Adipocyte (in vitro differentiated cells): ENCODE data around the gene CPNE8.

Experiments used
- DNase-seq: peaks from one replicate; pipeline ENCODE4 v3.0.0-alpha.2; 2015; ENCODE audit warnings: low read depth
- H3K27me3 ChIP-seq: replicated peaks from 2 replicates; pipeline ENCODE4 v1.7.0; 2013; ENCODE audit warnings: mild to moderate bottlenecking, low read length, moderate library complexity; ENCODE audit not compliant: control insufficient read depth, insufficient read depth
- H3K36me3 ChIP-seq: 2 replicates; pipeline ENCODE4 v1.7.0; 2013; ENCODE audit warnings: low read length, mild to moderate bottlenecking, moderate library complexity; ENCODE audit not compliant: control insufficient read depth, insufficient read depth, severe bottlenecking
- H3K4me1 ChIP-seq: 2 replicates; pipeline ENCODE4 v1.7.0; 2013; ENCODE audit warnings: mild to moderate bottlenecking, low read length, moderate library complexity; ENCODE audit not compliant: control insufficient read depth, insufficient read depth
- H3K4me3 ChIP-seq: 2 replicates; pipeline ENCODE4 v1.7.0; 2013; ENCODE audit warnings: mild to moderate bottlenecking, low read length, moderate library complexity
- H3K9ac ChIP-seq: 2 replicates; pipeline ENCODE4 v1.7.0; 2013; ENCODE audit warnings: mild to moderate bottlenecking, low read length, moderate library complexity
- H3K9me3 ChIP-seq: 2 replicates; pipeline ENCODE4 v1.7.0; 2013; ENCODE audit warnings: mild to moderate bottlenecking, low read length, moderate library complexity; ENCODE audit not compliant: control insufficient read depth

The CPNE8 gene

DNA sequence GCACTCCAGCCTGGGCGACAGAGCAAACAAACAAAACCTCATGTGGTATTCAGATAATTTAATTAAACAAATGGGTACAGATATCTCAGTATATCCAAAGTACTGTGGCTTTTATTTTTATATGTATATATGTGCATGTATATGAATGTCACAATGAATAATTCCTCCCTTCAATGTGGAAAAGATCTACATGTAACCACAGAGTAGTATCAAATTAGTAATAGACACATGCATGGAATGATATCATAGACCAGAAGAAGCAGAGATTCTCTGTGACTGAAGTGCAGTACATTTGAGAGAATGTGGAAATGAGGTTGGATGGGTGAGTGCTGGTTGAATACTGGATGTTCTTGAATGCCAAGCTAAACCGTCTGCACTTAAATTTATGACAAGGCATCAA lies 222.9 kb downstream of the CPNE8 start:
- Histone ChIP-seq H3K27me3 (no peaks in the 10 kb centered on the region), H3K4me3 (no peak overlapping the region), H3K4me1 (no peaks in the 10 kb centered on the region)

DNA sequence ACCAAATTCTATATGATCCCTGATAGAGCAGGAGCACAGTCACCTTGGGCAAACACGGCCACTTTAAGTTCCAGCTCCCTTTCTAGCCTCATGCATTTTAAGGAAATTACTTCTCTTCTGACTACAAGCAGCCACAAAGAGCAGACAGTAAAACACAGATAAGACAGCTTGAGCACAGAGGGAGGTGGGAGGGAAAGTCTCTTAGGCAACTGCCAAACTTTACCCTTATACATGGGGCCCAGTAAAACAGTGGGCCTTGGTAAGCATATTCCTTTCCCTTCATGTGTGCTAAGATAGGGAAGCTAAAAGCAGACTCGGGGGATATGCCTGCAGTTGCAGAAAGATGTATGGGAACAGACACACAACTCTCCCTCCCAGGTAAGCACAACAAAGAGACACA lies 235.9 kb downstream of the CPNE8 start:
- no peak overlapping the region for H3K4me3 ChIP-seq
- H3K9me3 ChIP-seq, result no peaks in the 10 kb centered on the region
- no peak for DNase-seq

More for the DNA sequence above, 222.9 kb downstream of the CPNE8 start:
- peaks cover 6% of the 10 kb centered on the region for H3K36me3 ChIP-seq
- H3K9me3 ChIP-seq, result no peaks in the 10 kb centered on the region
- no peak for DNase-seq
- H3K9ac ChIP-seq, result no peak overlapping the region

DNA sequence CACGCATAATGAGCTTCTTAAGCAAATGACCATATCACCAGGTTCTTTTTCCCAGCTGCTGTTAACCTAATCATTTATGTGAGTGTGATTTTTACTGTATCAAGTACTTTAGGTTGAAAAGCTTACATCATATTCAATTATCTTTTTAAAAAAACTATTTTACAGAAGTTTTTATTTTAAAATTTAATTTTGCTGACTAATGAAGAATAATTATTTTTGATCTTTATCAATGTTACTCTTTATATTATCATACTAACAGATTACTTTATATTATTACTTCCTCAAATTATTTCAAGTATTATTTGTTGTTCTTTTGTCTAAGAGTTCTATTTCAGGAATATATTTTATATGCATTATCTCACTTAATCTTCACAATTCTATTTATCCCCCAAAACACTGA lies 236.3 kb downstream of the CPNE8 start:
- DNase-seq, result no peak
- no peaks in the 10 kb centered on the region for H3K9me3 ChIP-seq
- H3K27me3 ChIP-seq, result no peaks in the 10 kb centered on the region

More for the DNA sequence above, 235.9 kb downstream of the CPNE8 start:
- Histone ChIP-seq H3K36me3 (no peaks in the 10 kb centered on the region), H3K9ac (no peak overlapping the region), H3K4me1 (no peaks in the 10 kb centered on the region), H3K27me3 (no peaks in the 10 kb centered on the region)

GRCh38 chr12:38666425-38666824 lies 239.0 kb downstream of the CPNE8 start:
- Histone ChIP-seq H3K9me3 (peaks cover 10% of the 10 kb centered on the region), H3K27me3 (no peaks in the 10 kb centered on the region), H3K9ac (no peak overlapping the region), H3K4me1 (peaks cover 11% of the 10 kb centered on the region), H3K4me3 (no peak overlapping the region), H3K36me3 (peaks cover 5% of the 10 kb centered on the region)
- DNase-seq, result no peak

More for the DNA sequence above, 236.3 kb downstream of the CPNE8 start:
- Histone ChIP-seq H3K36me3 (no peaks in the 10 kb centered on the region), H3K4me3 (no peak overlapping the region), H3K4me1 (no peaks in the 10 kb centered on the region), H3K9ac (no peak overlapping the region)

DNA sequence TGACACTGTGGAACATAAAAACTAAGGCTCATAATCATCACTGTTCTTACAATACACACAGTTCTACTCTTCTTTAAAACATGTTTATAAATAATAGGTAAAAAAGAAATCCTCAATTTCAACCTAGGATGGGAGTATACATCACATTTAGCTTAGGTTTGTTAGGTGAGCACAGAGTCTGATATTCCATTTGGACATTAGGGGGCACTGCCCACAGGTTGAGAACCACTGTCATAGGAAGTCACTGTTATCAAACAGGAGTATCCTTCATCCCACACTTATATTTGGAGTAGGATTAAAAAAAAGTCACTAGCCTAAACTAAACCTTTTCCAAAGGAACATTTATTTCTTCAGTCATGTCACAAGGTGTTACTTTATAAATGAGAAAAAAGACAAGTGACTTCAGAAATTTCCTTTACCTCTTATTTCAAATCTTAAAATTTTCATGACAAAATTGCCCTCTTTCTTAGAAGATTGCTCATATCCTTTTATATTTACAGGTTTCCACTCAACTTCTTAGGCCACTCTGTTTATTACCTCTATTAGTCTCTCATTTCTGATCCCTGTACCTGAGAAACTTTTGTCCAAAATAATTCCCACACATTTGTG lies 240.6 kb downstream of the CPNE8 start:
- H3K27me3 ChIP-seq, result no peaks in the 10 kb centered on the region
- H3K9me3 ChIP-seq, result peaks cover 10% of the 10 kb centered on the region
- peaks cover 11% of the 10 kb centered on the region for H3K4me1 ChIP-seq
- H3K9ac ChIP-seq, result no peak overlapping the region
- no peak for DNase-seq
- H3K36me3 ChIP-seq, result peaks cover 5% of the 10 kb centered on the region
- H3K4me3 ChIP-seq, result no peak overlapping the region

DNA sequence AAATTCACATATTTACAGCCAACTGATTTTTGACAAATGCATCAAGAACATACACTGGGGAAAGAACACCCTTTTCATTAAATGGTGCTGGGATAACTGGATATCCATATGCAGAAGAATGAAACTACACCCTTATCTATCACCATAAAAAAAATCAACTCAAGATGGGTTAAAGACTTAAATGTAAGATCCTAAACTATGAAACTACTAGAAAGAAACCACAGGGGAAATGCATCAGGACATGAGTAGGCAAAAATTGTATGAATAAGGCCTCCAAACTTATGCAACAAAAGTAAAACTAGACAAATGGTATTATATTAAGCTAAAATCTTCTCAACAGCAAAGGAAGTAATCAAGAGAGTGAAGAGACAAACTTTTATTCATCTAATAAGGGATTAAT lies 242.6 kb downstream of the CPNE8 start:
- Histone ChIP-seq H3K9ac (no peak overlapping the region), H3K36me3 (peaks cover 5% of the 10 kb centered on the region), H3K4me3 (no peak overlapping the region), H3K4me1 (peaks cover 11% of the 10 kb centered on the region), H3K27me3 (no peaks in the 10 kb centered on the region), H3K9me3 (peaks cover 10% of the 10 kb centered on the region)
- no peak for DNase-seq

- no peaks in the 10 kb centered on the region for H3K27me3 ChIP-seq
- no peak overlapping the region for H3K4me3 ChIP-seq
- no peak overlapping the region for H3K9ac ChIP-seq
- H3K9me3 ChIP-seq, result no peaks in the 10 kb centered on the region
- H3K4me1 ChIP-seq, result no peaks in the 10 kb centered on the region
- H3K36me3 ChIP-seq, result no peaks in the 10 kb centered on the region
- DNase-seq, result no peak
These were observed 251.7 kb downstream of the CPNE8 start for GRCh38 chr12:38653650-38654049.

DNA sequence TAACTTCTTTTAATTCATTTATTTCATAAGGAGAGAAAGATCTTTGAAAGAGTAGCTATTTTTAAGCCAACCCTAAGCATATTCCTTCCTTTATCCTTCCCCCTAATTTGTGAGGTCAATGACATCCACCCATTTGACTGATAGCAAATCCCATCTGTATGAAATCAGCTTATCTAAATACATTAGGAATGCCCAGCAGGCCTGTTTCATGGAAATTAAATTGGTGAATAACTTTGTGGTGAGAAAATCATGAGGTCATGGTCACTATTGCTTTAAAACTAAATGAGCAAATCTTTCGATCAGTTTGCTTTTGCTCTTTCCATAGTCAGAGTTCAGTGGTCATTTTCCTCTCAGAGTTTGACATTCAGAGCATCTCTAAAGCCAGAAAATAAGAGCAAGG lies 256.6 kb downstream of the CPNE8 start:
- Histone ChIP-seq H3K4me3 (no peak overlapping the region), H3K4me1 (no peaks in the 10 kb centered on the region), H3K27me3 (no peaks in the 10 kb centered on the region), H3K9ac (no peak overlapping the region), H3K36me3 (no peaks in the 10 kb centered on the region), H3K9me3 (no peaks in the 10 kb centered on the region)
- DNase-seq, result no peak

GRCh38 chr12:38646146-38646545 lies 259.2 kb downstream of the CPNE8 start:
- Histone ChIP-seq H3K4me3 (no peak overlapping the region), H3K4me1 (no peaks in the 10 kb centered on the region)

GRCh38 chr12:38639625-38640024 lies 265.8 kb downstream of the CPNE8 start:
- Histone ChIP-seq H3K4me1 (no peaks in the 10 kb centered on the region), H3K4me3 (no peak overlapping the region), H3K9me3 (no peaks in the 10 kb centered on the region), H3K27me3 (no peaks in the 10 kb centered on the region), H3K36me3 (no peaks in the 10 kb centered on the region), H3K9ac (no peak overlapping the region)
- DNase-seq, result no peak

More at GRCh38 chr12:38646146-38646545, 259.2 kb downstream of the CPNE8 start:
- no peaks in the 10 kb centered on the region for H3K36me3 ChIP-seq
- H3K9me3 ChIP-seq, result no peaks in the 10 kb centered on the region
- no peak overlapping the region for H3K9ac ChIP-seq
- DNase-seq, result no peak
- no peaks in the 10 kb centered on the region for H3K27me3 ChIP-seq

GRCh38 chr12:38638401-38638800 lies 267.0 kb downstream of the CPNE8 start:
- Histone ChIP-seq H3K9ac (no peak overlapping the region), H3K4me3 (no peak overlapping the region), H3K36me3 (no peaks in the 10 kb centered on the region), H3K27me3 (no peaks in the 10 kb centered on the region), H3K4me1 (no peaks in the 10 kb centered on the region), H3K9me3 (no peaks in the 10 kb centered on the region)
- DNase-seq, result no peak

- no peak overlapping the region for H3K9ac ChIP-seq
- no peaks in the 10 kb centered on the region for H3K4me1 ChIP-seq
- no peaks in the 10 kb centered on the region for H3K36me3 ChIP-seq
- H3K4me3 ChIP-seq, result no peak overlapping the region
- no peaks in the 10 kb centered on the region for H3K27me3 ChIP-seq
- no peak for DNase-seq
- H3K9me3 ChIP-seq, result no peaks in the 10 kb centered on the region
These were observed 271.9 kb downstream of the CPNE8 start for GRCh38 chr12:38633511-38633910.
